ENCODE results near the gene CCDC3.
"Not testable (repeated sequence)": the region's sequence is repeated elsewhere in the genome, so short reads cannot be mapped to it uniquely, and the experiment has no call there.

The CCDC3 gene

DNA sequence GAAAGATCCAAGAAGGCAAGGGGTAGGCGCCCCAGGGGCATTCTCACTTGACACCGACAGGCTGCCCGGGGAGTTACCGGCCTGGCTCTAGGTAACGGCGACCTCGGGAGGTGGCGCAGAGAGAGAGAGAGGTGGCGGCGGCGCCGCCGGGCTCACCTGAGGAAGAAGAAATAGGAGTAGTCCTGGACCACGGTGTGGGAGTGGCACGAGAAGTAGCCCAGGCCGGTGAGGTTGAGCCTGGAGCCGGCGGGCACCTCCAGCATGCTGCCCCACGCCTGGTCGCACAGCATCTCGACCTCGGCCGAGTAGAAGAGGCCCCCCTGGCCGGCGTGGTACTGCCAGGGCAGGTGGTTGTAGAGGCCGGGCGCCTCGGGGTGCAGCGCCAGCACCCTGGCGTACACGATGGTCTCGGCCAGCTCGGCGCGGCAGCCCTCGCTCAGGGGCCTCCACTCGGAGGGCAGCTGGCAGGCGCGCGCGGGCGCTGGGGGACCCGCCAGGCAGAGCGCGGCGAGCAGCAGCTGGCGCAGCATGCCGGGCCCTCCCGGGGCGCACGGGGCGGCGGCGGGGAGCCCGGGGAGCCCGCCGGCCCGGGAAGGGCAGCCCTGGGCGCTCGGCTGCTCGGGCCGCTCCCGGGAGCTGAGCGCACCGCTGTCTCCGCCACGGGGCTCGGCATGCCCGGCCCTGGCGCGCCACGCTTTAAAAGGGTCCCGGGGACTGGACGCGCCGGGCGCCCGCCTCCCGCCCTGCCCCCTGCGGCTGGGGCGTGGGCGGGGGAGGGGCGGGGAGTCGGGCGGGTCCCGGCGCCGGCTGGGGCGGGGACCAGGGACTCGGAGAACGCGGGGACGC lies at the start of gene CCDC3:
Gene CCDC3, minus strand, starts transcription at position 673 of the 846 bp plus-strand sequence. Its CDS starts 143 bp downstream, at position 530.
- no peak for DNase-seq

DNA sequence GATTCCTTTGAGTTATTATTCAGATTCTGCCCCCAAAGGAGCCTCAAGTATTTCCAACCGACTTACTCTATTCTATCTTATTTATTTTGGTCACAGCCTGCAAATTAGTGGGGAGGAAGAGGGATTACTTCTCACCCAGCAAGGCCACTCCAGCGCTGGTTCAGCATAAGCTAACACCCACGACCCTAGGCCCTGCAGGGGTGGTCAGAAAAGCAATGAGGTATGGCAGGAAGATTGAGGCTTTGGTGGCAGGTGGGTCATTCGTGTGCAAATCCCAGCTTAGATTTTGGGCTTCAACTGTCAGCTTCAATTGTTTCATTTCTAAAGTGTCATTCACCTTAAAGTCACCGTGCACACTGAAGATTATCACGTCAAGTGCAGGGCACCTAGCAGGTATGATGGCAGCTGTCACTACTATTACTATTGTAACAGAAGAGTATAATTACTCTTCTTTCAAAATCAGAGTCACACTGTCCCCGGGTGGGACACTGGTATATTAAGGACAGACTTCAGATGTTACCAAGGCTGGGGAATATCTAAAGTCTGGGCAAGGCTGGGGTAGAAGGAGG lies 49.7 kb upstream of the CCDC3 start:
- no peak for DNase-seq

- no peak for DNase-seq
Observed at GRCh38 chr10:13049774-13050420, 48.4 kb upstream of the CCDC3 start.

- DNase-seq, result no peak
Observed at GRCh38 chr10:13048762-13049161, 47.2 kb upstream of the CCDC3 start.

DNA sequence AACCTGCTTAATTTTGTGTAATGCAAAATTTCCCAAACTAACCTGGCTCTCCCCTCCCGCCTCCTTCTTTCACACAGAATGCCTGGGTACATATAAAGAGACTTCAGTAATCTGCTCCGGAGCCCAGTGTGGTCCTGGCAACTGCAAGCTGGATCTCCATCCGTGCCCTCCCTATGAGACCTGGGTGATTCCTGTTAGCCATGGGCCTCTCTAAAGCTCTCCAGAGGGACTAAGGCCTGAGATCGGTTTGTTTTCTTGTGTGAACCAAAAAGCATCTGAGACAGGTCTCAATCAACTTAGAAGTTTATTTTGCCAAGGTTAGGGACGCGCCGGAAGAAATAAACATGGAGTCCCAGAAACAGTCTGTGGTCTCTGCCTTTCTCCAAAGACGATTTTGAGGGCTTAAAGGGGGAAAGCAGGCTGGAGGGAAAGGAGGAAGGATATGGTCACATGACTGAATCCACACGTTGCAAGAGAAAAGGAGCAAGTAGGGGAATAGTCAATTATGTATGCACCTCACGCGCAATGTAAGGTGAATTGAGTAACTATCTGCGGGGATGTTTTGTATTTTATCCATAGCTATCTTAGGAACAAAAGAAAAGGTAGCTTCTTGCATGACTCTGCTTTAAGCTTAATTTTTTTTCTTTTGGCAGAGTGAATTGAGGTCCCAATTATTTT lies 46.2 kb upstream of the CCDC3 start:
- no peak for DNase-seq

- DNase-seq, result no peak
Observed at GRCh38 chr10:13046851-13047528, 45.5 kb upstream of the CCDC3 start.

DNA sequence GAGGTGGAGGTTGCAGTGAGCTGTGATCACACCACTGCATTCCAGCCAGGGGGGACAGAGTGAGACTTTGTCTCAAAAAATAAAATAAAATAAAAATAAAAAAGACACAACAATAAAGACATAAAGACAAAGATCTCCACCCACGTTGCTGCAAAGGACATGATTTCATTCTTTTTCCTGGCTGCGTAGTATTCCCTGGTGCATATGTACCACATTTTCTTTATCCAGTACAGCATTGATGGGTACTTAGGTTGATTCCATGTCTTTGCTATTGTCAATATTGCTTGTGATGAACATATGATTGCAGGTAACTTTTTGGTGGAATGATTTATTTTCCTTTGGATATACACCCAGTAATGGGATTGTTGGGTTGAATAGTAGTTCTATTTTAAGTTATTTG lies 42.0 kb upstream of the CCDC3 start:
- DNase-seq, result no peak

DNA sequence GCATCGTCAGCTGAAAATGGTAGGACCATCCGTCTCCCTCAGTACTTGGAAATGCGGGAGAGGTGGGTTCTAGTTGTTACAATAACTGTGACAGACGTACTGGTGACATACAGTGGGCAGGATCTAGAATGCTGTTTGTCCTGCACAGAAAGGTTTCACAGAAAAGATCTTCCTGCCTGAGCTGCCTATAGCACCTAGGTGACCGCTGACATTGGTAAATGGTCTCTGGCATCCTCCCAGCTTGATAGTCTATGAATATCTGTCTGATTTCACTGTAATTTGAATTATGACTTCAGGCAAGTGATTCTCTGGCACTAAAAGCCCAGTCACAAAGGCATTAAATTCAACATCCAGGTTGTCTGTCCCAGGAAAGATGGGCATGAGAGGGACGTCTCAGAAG lies 38.2 kb upstream of the CCDC3 start:
- DNase-seq, result no peak

DNA sequence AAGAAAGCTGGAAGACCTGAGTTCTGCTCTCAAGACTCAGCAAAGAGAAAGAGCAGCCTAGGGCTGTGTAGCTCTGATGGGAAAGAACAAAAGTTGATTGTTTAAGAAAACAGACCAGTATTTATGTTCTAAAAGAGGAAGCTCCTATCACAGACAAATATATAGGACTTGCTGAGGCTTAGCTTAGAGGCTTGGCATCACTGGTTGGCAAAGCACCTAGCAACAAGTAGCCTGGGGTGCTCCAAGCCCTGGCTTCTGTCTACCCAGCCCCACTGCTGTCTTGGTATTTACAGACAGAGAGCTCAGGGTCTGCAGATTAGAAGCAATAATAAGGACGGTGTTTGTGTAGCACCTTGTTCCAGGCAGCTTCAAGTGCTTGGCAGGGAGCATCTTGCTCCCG lies 36.9 kb upstream of the CCDC3 start:
- DNase-seq, result no peak

DNA sequence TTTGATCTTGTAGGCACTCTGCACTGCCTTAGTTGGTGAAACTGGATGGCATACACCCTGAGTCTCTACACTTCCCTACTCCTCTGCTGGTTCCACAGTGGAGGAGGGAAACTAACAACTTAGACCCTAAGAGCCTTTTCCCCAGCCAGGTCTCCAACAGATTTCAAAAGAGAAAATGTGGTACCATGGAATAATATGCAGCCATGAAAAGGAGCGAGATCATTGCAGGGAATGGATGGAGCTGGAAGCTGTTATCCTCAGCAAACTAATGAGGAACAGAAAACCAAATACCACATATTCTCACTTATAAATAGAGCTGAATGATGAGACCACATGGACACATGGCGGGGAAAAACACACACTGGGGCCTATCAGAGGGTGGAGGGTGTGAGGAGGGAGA lies 36.3 kb upstream of the CCDC3 start:
- DNase-seq, result no peak

GRCh38 chr10:13036841-13037240 lies 35.3 kb upstream of the CCDC3 start:
- DNase-seq, result no peak

GRCh38 chr10:13035731-13036130 lies 34.2 kb upstream of the CCDC3 start:
- not testable (repeated sequence) for DNase-seq

DNA sequence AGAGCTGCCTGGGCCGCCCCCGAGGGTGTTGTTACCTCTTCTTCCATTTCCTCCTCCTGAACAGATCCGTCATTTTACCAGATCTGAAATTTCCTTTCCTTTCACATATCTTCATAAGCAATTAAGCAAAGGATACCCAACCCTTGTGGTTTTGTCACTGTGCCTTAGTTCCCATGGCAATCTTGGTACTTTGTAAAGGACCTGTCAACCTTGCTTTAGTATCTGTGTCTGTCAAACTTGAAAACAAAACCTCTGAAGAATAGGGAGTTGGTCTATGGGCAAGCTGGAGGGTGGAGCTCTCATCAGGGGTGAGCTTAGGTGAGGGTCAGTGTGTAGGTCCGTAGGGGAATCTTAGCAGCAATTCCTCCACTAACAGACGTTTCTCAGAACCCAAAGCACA lies 25.4 kb upstream of the CCDC3 start:
- no peak for DNase-seq

- no peak for DNase-seq
Observed at GRCh38 chr10:13023754-13024153, 22.2 kb upstream of the CCDC3 start.

- no peak for DNase-seq
Observed at GRCh38 chr10:13019280-13019679, 17.8 kb upstream of the CCDC3 start.

DNA sequence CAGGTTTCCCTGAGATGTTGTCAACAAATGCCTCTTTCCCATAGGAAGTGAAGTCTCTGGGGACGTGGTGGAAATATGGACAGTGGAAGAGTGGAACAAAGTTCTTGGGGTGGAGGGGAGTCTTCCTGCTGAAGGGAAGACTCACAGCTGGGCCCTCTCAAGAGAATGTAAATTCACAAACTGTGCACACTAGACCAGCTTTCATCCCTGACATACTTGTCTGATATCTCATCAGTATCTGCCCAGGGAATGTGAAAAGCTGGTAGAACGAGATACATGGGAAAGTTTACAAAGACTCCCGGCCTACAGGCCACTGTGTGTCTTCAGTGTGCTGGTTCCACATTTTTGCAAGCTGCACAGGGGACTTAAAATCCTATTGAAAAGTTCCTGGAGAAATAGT lies 16.7 kb upstream of the CCDC3 start:
- no peak for DNase-seq

DNA sequence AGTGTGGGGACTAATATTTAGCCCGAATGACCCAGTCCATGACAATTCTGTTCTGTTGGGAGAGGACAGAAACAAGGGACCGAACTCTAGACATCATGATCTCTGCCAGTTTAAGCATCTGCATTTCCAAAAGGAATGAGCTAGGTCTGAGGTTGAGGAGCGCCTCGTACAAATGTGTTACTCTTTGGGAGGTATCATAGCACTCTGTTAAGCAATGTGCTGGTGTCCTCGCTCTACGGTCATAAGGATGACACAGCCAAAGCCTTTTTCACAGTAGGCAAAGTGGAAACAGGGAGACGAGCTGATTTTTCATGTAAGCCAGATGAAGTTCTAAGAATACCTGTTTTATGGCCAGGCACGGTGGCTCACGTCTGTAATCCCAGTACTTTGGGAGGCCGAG lies 15.4 kb upstream of the CCDC3 start:
- DNase-seq, result no peak

- DNase-seq, result no peak
Observed at GRCh38 chr10:13016426-13016825, 14.9 kb upstream of the CCDC3 start.

DNA sequence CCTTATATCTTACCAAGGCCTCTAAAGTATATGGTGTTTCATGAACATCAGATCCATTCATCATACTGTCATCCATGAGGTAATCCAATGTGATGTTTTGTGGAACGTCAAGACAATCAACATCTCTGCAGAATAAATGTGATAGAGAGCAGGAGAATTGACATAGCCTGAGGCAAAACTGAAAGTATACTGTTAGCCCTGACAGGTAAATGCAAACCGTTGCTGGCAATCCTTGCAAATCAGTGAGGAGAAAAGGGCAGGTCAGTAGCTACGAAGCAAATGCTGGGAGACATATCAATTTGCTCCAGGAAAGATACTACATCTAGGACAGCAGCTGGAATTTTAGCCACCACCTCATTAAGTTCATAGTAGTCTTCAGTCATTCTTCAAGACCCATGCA lies 4.5 kb upstream of the CCDC3 start:
- DNase-seq, result no peak

GRCh38 chr10:13003759-13004158 lies 2.2 kb upstream of the CCDC3 start:
- DNase-seq, result no peak

GRCh38 chr10:13003004-13003403 lies 1.5 kb upstream of the CCDC3 start:
- DNase-seq, result no peak

GRCh38 chr10:13001887-13002212 lies 337 bp upstream of the CCDC3 start:
- no peak for DNase-seq

- DNase-seq, result no peak
Observed at GRCh38 chr10:13000431-13000830, 1.1 kb downstream of the CCDC3 start.

Data from C1 segment of cervical spinal cord (tissue), 14 donors.